ENCODE results near the gene AKAP12.

GRCh38 chr6:151300267-151300991 lies 60.7 kb downstream of the AKAP12 start:
- TF ChIP-seq EZH2phosphoT487 (IDR thresholded peaks at IDR 0.05; ENCODE audit: unreplicated experiment) (no peak), CREB1 (CRISPR knock-in tag; IDR thresholded peaks at IDR 0.05; ENCODE audit: low read depth) (no peak), CTCF (conservative IDR thresholded peaks at IDR 0.05; ENCODE audit: low read depth in 2 of 2) (no peak), POLR2AphosphoS5 (IDR thresholded peaks at IDR 0.05; ENCODE audit: low read depth) (no peak), EZH2 (IDR thresholded peaks at IDR 0.05; ENCODE audit: low read depth, unreplicated experiment) (no peak), REST (IDR thresholded peaks at IDR 0.05; ENCODE audit: unreplicated experiment) (no peak), NANOG (IDR thresholded peaks at IDR 0.05; ENCODE audit: borderline replicate concordance) (no peak), ETS1 (IDR thresholded peaks at IDR 0.05) (no peak), JUNB (IDR thresholded peaks at IDR 0.05; ENCODE audit: unreplicated experiment) (no peak), ZNF331 (CRISPR knock-in tag; IDR thresholded peaks at IDR 0.05; ENCODE audit: low read depth) (no peak), STAT1 (IDR thresholded peaks at IDR 0.05; ENCODE audit: unreplicated experiment) (no peak), ZNF114 (CRISPR knock-in tag; IDR thresholded peaks at IDR 0.05) (no peak)

Measured in GM23338 (cell line).